ENCODE results near the gene CAMK4.

- TF ChIP-seq, protein P1, sequence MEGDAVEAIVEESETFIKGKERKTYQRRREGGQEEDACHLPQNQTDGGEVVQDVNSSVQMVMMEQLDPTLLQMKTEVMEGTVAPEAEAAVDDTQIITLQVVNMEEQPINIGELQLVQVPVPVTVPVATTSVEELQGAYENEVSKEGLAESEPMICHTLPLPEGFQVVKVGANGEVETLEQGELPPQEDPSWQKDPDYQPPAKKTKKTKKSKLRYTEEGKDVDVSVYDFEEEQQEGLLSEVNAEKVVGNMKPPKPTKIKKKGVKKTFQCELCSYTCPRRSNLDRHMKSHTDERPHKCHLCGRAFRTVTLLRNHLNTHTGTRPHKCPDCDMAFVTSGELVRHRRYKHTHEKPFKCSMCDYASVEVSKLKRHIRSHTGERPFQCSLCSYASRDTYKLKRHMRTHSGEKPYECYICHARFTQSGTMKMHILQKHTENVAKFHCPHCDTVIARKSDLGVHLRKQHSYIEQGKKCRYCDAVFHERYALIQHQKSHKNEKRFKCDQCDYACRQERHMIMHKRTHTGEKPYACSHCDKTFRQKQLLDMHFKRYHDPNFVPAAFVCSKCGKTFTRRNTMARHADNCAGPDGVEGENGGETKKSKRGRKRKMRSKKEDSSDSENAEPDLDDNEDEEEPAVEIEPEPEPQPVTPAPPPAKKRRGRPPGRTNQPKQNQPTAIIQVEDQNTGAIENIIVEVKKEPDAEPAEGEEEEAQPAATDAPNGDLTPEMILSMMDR (IDR thresholded peaks at IDR 0.05; ENCODE audit: low read depth, low read length, missing input control), result no peak
- TF ChIP-seq REST (IDR thresholded peaks at IDR 0.05), result no peak
- TF ChIP-seq RAD21 (IDR thresholded peaks at IDR 0.05), result no peak
- TF ChIP-seq YY1 (IDR thresholded peaks at IDR 0.05), result no peak
- no peak for TF ChIP-seq ZBTB33 (IDR thresholded peaks at IDR 0.05)
These were observed 288.9 kb downstream of the CAMK4 start for GRCh38 chr5:111513131-111513520.
